ENCODE data around the gene HEBP2. TPM values are rescaled to one million over a fixed set of nuclear protein-coding genes. Genes with fewer than 3 reads are reported as not detected.

HEBP2 gene
- total RNA-seq, 1 donor from 2014 or later = 38.6 TPM

GRCh38 chr6:138428944-138429598, 25.0 kb downstream of the HEBP2 start:
- Histone ChIP-seq H3K4me1 (peaks cover 16% of the 10 kb centered on the region), H3K36me3 (peaks cover 41% of the 10 kb centered on the region), H3K9me3 (no peaks in the 10 kb centered on the region), H3K27me3 (ENCODE audit: low read depth) (no peaks in the 10 kb centered on the region), H3K4me3 (no peak overlapping the region), H3K27ac (no peak overlapping the region)
- intact Hi-C loops (cut with DNase I) = no loop called here
- ATAC-seq (peak in 1 of 2 donors; percentile 57), DNase-seq (no peak)
- TF ChIP-seq CTCF (IDR thresholded peaks at IDR 0.05) = peak; percentile 66

GRCh38 chr6:138429761-138430160, 25.7 kb downstream of the HEBP2 start:
- no peak for DNase-seq
- no peak overlapping the region for H3K4me3 ChIP-seq
- peaks cover 37% of the 10 kb centered on the region for H3K36me3 ChIP-seq
- ATAC-seq = no peak
- H3K27me3 ChIP-seq (ENCODE audit: low read depth) = no peaks in the 10 kb centered on the region
- intact Hi-C loops (cut with DNase I) = no loop called here
- TF ChIP-seq CTCF (IDR thresholded peaks at IDR 0.05) = no peak
- H3K4me1 ChIP-seq = peaks cover 20% of the 10 kb centered on the region
- H3K9me3 ChIP-seq = no peaks in the 10 kb centered on the region
- H3K27ac ChIP-seq = no peak overlapping the region

DNA sequence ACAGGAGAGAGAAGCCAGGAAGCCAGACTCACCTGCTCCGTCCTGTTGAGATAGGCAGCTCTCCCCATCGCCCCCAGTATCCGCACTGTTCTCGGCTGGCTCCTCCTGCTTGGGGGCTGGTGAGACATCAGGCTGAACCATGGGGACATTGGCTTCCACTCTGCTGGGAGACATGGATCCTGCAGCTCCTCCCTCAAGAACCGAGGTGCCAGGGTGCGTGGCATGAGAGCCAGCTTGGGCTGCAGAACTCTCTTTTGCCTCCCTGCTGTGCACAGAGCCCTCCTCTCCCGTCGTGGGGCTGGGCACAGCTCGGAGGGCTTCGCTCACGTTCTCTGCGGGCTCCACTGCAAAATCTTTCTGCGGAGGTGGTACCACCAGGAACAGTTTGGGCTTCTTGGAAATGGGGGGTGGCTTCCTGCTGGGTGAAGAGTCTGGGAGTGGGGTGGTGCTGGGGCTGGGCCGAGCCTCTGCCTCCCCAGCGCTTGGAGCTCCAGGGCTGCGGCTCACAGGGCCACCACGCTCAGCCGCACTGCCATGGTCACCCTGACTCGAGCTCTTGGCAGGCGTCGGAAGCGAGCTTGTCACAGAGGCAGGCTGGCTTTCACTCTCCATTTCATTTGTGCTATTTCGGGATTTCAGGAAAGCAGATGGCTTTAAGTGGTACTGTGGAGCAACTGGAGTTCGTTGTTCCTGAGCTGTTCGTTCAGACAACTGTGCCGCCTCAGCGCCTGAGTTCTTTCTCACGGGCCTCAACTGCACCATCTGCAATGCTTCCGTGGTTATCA, 26.5 kb downstream of the HEBP2 start:
- H3K27ac ChIP-seq = no peak overlapping the region
- no peaks in the 10 kb centered on the region for H3K9me3 ChIP-seq
- DNase-seq = no peak
- no peak for TF ChIP-seq CTCF (IDR thresholded peaks at IDR 0.05)
- intact Hi-C loops (cut with DNase I) = no loop called here
- H3K4me3 ChIP-seq = no peak overlapping the region
- H3K36me3 ChIP-seq = peaks cover 37% of the 10 kb centered on the region
- peak in 1 of 2 donors; percentile 18 for ATAC-seq
- peaks cover 27% of the 10 kb centered on the region for H3K4me1 ChIP-seq
- no peaks in the 10 kb centered on the region for H3K27me3 ChIP-seq (ENCODE audit: low read depth)

GRCh38 chr6:138431256-138432062, 27.4 kb downstream of the HEBP2 start:
- no peaks in the 10 kb centered on the region for H3K27me3 ChIP-seq (ENCODE audit: low read depth)
- H3K4me3 ChIP-seq = no peak overlapping the region
- ATAC-seq = peak; percentile 35 to 70
- H3K36me3 ChIP-seq = peaks cover 37% of the 10 kb centered on the region
- peak; percentile 51 for DNase-seq
- intact Hi-C loops (cut with DNase I) = no loop called here
- peaks cover 27% of the 10 kb centered on the region for H3K4me1 ChIP-seq
- no peak for TF ChIP-seq CTCF (IDR thresholded peaks at IDR 0.05)
- no peak overlapping the region for H3K27ac ChIP-seq
- H3K9me3 ChIP-seq = no peaks in the 10 kb centered on the region

DNA sequence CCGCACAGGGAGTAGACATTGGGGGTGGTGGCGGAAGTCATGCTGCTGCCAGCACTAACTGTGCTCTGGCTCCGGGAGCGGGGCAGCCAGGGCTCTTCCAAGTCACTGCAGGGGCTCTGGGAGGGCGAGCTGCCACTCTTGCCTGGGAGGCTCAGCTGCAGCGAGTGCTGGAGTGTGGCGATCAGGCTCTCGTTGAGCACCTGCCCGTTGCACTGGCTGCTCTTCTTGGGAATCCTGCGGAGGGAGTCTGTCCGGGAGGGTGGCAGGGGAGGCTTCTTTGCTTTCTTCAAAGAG, 28.0 kb downstream of the HEBP2 start:
- no peak for TF ChIP-seq CTCF (IDR thresholded peaks at IDR 0.05)
- Histone ChIP-seq H3K4me1 (peaks cover 27% of the 10 kb centered on the region), H3K27ac (no peak overlapping the region), H3K4me3 (no peak overlapping the region), H3K27me3 (ENCODE audit: low read depth) (no peaks in the 10 kb centered on the region), H3K9me3 (no peaks in the 10 kb centered on the region), H3K36me3 (peaks cover 37% of the 10 kb centered on the region)
- DNase-seq (no peak), ATAC-seq (no peak)
- intact Hi-C loops (cut with DNase I) = no loop called here

Data from lower lobe of right lung (tissue), 2 donors.